Measurements from ENCODE around the gene GLIPR1L1.
A peak's percentile ranks its signal among the peaks of the same experiment; 100 is the strongest.

The GLIPR1L1 gene, protein sequence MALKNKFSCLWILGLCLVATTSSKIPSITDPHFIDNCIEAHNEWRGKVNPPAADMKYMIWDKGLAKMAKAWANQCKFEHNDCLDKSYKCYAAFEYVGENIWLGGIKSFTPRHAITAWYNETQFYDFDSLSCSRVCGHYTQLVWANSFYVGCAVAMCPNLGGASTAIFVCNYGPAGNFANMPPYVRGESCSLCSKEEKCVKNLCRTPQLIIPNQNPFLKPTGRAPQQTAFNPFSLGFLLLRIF

DNA sequence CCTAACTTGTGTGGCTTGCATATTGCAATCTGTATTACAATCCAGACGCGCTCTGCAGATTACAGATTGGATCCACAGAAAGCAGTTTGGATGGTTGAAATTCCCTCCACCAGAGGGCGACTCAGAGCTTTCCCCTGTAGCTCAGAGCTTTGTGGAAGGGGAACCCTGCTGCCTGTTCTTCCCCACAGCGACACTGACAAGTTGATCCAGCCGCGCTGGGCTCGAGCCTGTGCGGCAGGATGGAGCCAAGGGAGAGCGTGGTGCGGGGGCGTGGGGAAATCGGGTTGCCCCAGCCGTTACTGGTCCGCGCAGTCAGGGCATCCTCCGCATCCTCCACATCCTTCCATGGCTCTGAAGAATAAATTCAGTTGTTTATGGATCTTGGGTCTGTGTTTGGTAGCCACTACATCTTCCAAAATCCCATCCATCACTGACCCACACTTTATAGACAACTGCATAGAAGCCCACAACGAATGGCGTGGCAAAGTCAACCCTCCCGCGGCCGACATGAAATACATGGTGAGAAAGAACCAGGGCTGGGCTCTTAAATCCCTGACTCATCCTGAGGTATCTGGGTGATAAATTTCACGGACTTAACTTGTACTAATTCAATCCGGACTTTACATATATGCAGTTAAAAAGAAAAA lies at the start of gene GLIPR1L1:
TSS of gene GLIPR1L1 (plus strand) at position 287 of the 647 bp plus-strand sequence. CDS start at position 346, 59 bp downstream.
- peak within 1 kb of the TSS in 1 of 21 experiments; percentile 26 for H3K27ac ChIP-seq
- H3K4me3 ChIP-seq, result peak within 1 kb of the TSS in 4 of 7 experiments; percentile 12 to 23 (median 19)

DNA sequence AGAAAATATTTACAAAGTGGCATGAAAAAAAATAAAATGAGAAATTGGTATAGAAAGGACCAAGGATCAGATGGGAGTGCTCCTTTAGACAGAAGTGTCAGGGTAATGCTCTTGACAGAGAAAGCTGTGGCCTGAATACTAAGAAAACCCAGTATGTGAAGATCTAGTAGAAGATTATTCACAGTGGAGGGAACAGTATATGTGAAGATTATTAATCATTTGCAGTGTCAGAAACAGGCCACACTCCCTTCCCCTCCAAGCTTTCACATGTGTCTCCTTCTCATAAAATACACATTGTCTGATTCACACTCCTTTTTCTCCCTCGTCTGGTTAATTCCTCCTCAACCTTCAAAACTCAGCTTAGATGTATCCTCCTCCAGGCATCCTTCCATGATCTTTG lies 45.6 kb upstream of the GLIPR1L1 start:
- Histone ChIP-seq H3K27ac (no peak overlapping the region), H3K4me3 (no peak overlapping the region)

DNA sequence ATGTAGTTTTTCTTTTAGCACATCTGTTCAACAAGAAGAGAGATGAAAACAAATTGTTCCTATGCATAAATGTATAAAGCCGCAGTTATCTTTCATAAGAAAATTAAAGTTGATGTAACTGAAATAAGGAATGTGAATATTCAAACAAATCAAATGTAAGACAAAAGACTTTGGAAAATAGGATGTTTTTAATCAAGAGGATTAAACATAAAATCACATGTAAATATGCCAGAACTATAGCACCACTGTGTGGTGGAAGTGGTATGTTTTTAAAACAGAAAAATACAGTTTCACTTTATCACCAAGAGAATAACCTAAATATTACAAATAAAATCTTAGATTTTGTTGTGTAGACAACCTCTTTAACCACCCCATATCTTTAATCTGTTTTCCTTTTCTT lies 44.7 kb upstream of the GLIPR1L1 start:
- no peak overlapping the region for H3K4me3 ChIP-seq
- H3K27ac ChIP-seq, result no peak overlapping the region

DNA sequence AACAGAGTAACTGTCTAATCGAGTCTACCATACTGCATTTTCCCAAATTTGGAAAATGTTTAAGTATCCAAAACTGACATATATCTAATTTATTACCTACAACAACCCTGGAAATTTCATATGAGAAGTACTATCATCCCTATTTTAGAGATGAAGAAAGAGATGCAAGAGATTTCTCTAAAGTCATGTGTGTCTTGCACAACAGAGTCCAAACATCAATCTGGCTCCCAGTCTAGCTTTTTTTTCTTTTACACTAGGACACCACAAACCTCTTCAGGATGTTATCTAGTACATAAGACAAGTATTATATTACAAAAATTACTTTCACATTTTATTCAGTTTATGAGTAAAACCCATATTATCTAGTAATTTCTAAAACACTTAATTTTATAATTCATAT lies 43.5 kb upstream of the GLIPR1L1 start:
- H3K4me3 ChIP-seq, result no peak overlapping the region
- H3K27ac ChIP-seq, result no peak overlapping the region

DNA sequence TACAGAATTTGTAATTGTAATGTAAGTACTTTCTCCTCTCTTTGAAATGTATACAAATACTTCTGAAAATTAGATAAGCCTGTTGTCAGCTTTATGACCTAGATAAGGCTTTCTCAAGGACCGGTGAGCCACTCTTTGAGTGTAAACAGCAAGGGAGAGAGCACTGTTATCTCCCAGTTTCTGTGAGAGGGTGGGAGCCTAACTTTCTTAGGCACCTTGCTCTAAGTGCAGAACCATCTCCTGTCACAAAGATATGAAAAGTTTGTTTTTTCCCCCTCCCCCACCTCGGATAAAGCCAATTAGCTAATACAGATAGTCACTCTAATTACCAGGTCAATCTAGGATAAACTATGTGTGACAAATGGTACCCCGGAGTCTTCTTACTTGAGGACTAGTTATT lies 40.1 kb upstream of the GLIPR1L1 start:
- Histone ChIP-seq H3K4me3 (no peak overlapping the region), H3K27ac (no peak overlapping the region)

DNA sequence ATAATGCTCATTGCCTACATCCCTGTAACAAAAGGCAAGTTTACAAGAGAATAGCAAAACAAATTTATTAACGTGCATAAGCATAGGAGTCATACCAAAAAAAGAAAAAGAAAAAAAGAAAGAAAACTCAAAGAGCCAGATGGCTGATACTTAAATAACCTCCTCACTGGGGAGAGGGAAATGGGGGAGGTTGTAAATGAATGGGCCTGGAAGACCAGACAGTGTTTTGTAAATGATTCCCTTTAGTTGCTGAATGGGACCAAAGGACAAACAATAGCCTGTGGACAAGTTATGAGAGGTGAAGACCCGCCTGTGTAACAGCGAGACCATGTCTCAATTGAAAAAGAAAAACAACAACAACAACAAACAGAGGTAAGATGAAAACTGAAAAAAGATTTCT lies 39.7 kb upstream of the GLIPR1L1 start:
- Histone ChIP-seq H3K27ac (no peak overlapping the region), H3K4me3 (no peak overlapping the region)

DNA sequence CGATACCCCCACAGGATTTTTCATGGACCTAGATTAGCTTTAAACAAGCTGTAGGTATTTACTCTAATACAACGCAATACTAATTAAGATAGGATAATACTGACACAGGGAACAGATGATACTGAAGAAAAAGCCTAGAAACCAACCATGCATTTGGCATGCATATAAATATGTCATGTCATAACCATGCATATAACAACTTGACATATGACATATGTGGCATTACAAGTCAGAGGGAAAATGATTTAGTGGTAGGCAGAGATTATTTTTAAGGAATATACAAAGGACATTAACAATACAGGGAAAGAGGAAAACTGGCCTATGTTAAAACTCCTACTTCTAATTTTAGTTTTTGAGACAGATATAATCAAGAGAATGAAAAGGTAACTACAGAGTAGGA lies 32.2 kb upstream of the GLIPR1L1 start:
- H3K27ac ChIP-seq, result no peak overlapping the region
- H3K4me3 ChIP-seq, result no peak overlapping the region

DNA sequence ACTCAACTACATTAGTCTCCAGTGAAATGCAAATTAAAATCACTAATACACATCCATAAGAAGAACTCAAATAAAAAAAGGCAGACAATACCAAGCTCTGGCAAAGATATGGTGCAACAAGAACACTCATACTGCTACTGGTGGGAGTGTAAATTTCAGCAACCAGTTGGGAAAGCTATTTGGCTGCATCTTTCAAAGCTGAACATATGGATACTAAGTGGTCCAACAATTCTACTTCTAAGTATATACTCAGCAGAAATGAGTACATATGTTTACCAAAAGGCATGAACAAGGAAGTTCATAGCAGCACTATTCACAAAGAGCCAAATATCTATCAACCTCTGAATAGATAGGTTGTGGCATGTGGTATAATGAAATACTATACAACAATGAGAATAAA lies 31.7 kb upstream of the GLIPR1L1 start:
- Histone ChIP-seq H3K4me3 (no peak overlapping the region), H3K27ac (no peak overlapping the region)

DNA sequence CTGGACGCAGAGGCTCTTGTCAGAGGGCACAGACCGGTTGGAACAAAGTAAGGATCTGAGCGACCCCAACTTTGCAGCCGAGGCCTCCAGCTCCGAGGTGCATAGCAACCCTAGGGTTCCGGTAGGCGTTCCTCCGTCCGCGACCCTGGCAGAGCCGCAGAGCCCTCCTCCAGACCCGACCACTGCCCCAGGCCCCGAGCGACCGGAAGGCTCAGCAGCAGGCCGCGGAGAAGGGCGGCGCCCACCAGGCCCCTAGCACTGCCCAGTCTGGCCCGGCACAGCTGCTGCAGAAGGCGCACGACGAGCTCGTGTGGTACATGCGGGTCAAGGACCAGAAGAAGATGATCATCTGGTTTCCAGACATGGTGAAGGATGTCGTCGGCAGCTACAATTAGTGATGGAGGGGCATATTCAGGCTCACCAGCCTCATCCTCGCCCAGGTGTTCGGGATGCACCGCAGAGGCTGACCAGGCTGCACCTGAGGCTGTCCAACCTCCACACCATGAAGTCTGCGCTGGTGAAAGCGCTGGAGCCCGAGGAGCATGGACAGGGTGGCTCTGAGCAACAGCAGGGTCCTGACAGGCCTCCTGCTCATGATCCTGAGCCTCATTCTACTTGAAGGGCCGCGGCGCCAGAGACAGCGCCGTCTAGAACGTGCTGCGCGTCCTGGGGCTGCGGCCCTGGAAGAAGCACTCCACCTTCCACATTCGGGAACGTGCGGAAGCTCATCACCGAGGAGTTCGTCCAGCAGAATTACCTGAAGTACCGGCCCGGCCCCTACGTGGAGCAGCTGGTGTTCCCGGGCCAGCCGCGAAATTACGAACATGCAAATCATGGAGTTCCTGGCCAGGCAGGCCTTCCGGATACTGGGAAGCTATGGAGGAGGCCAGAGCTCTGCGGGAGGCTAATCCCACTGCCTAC lies 28.8 kb upstream of the GLIPR1L1 start:
- H3K27ac ChIP-seq, result no peak overlapping the region
- no peak overlapping the region for H3K4me3 ChIP-seq

DNA sequence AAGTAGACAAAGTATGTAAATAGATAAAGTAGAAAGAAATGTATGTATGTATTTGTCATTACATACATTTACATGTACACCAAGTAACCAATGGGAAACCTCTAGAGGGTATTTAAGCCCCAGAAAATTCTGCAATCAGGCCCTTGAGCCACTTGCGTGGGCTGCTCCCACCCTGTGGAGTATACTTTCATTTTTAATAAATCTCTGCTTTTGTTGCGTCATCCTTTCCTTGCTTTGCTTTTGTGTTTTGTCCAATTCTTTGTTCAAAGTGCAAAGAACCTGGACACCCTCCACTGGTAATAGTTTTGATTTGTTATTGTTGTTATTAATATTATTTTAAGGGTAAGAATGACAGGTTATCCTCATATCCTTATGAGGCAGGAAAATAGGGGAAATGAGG lies 26.2 kb upstream of the GLIPR1L1 start:
- Histone ChIP-seq H3K4me3 (no peak overlapping the region), H3K27ac (no peak overlapping the region)

DNA sequence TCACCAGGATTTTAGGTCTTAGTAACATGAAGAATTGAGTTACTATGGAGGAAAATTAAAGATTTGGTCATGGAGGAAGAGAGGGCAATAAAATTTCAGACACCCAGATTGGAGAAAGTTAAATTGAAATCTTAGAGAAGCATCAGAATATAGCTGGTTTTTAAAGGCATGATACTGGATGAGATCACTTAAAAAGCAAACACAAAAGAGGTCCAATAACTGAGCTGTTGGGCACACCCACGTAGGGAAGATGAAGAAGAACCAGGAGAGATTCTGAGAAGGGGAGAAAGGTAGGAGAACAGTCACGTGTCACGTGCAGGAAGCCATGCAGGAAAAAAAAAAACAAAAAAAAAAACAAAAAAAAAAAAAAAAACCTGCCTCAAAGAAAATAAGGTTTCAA lies 23.1 kb upstream of the GLIPR1L1 start:
- Histone ChIP-seq H3K4me3 (no peak overlapping the region), H3K27ac (no peak overlapping the region)

DNA sequence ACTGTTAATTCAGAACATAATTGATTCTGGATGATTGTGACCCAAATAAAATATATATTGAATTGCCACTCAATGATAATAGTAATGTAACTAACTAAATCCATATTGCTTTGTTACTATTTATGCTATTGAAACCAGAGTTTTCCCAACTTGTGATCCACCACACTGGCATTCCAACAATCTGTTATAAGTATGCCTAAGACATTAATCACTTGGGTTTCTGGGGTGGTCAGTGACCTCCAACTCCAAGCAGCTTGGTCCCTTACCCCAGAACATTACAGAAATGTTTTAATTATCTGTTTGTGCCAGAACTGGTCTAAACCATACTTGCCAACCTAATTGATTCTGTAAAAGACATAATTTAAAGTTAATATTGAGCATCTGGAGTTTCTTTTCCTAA lies 19.0 kb upstream of the GLIPR1L1 start:
- Histone ChIP-seq H3K4me3 (no peak overlapping the region), H3K27ac (no peak overlapping the region)

DNA sequence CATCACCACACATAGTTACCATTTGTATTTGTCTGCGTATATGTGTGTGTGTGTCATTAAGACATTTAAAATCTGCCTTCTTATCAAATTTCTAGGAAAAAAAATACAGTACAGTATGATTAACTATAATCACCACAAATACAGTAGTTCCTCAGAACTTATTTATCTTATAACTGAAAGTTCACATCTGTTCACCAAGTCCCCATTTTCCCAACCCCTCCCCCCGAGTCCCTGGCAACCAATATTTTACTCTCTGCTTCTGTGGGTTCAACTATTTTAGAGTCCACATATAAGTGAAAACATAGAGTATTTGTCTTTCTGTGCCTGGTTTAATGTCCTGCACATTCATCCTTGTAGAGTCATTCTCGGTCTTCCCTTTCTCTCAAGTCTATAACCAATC lies 16.7 kb upstream of the GLIPR1L1 start:
- H3K27ac ChIP-seq, result no peak overlapping the region
- no peak overlapping the region for H3K4me3 ChIP-seq

DNA sequence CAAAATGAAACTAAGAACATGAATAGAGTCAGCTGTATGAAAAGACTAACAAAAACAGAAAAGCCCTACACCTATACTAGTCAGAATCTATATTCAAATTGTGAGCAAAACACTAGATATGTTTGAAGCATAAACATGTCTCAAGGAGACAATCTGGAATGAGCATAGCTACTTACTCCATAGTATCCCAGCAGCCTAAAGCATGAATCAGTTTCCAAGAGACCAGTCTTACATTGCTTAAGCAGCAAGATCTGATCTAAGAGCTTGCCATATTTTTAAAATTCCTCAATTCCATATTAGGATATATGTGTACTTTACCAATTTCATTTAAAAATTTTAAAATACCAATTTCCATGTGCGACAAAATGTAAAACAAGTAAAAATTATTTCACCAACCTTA lies 12.0 kb upstream of the GLIPR1L1 start:
- Histone ChIP-seq H3K27ac (no peak overlapping the region), H3K4me3 (no peak overlapping the region)

DNA sequence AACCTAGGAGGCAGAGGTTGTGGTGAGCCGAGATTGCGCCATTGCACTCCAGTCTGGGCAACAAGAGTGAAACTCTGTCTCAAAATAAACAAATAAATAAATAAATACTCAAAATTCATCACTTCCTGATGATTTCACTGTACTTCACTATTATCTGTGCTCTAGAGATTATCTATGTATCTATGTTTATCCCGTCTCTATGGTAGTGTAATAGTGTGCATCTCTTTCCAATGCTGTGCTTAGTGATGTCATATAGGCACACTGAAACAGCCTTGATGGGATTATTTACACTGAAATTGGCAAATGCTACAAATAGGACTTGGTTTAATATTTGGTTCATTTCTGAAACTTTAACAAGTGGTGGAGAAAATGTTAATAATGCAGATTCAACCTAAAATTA lies 10.8 kb upstream of the GLIPR1L1 start:
- Histone ChIP-seq H3K27ac (no peak overlapping the region), H3K4me3 (no peak overlapping the region)

DNA sequence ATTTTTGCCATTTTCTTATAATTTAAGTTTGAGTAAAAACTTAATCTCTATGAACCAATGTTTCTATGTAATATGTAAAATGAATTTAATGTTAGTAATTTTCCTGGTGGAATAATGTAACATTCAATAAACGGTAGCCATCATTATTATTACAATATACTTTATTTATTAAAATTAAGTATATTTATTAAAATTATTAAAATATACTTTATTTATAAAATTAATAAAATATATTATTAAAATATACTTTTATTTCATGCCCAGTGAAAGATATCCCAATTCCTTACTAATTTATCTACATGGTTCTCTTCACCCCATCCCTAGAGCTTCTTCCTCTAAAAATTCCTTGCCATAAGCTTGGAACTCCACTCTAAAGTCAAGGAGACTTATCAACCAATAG lies 6.8 kb upstream of the GLIPR1L1 start:
- Histone ChIP-seq H3K27ac (no peak overlapping the region), H3K4me3 (no peak overlapping the region)

DNA sequence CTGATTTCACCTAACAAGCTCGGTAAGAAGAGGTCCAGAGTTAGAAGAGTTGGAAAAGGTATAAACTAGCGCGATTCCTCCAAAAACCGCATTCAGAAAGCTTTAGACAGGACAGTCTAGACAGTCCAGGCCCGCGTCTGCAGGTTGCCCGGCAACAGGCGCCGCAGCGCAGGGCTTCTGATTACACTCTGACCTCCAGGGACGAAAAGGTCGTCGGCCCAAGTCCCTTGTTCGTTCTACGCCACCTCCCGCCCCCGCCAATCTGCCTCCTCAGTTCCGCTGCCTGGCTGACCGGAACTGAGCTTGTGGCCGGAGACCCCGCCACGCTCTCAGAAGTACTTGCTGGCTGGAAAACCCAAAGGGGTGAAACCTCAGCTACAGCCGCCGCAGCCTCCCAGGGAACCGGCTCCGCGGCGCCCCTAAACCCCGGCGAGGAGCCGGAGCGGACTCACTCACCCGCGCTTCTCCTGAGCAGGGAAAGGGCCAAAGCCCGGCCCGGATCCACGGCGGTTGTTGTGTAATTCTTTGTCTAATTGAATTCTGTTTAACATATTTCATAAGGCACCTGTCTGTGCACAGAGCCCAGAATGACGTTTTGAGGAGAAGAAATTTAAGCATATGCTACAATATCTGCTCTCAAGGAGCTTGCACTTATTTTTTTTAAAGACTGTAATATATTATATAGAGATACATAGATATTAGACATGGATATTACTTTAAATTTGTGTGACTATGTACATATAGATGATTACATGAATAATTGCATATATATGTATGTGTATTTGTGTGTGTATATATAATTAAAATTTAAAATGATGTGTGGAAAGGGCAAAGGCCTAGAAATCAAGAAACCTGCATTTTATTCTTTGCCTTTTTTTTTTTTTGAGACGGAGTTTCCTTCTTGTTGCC lies 4.3 kb upstream of the GLIPR1L1 start, which contains the start of gene CAPS2:
TSS of gene CAPS2 (minus strand) at position 407 of the 909 bp plus-strand sequence. CDS start 3,826 bp downstream, outside the sequence.
- Histone ChIP-seq H3K27ac (peak within 1 kb of the TSS in 12 of 21 experiments; percentile 7 to 72 (median 38)), H3K4me3 (peak within 1 kb of the TSS; percentile 36 to 62 (median 42))

DNA sequence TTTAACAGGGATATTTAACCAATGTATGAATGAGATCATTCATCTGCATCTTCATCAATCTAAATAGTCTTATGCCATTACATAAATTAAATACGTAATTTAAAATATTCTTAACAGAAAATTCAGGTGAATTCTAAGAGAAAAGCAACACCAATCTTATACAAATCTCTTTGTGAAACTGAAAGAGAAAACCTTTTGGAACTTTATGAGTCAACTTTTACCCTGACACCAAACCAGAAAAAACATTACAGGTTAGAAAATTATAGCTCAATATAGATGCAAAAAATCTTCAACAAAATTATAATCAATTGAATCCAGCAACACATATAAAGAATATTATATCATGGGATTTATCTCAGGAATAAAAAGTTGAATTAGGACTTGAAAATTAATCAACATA lies 3.4 kb downstream of the GLIPR1L1 start:
- no peak overlapping the region for H3K27ac ChIP-seq
- no peak overlapping the region for H3K4me3 ChIP-seq

DNA sequence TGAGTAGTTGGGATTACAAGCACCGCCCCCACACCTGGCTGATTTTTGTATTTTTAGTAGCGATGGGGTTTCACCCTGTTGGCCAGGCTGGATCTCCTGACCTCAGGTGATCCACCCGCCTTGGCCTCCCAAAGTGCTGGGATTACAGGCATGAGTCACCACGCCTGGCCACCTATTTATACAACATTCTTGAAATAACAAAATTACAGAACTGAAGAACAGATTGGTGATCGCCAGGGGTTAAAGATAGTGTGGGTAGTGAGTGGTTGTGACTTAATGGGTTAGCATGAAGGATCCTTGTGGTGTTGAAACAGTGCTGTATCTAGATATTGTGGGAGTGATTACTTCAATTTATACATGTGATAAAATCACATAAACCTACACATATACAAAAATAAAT lies 7.4 kb downstream of the GLIPR1L1 start:
- Histone ChIP-seq H3K4me3 (no peak overlapping the region), H3K27ac (no peak overlapping the region)

DNA sequence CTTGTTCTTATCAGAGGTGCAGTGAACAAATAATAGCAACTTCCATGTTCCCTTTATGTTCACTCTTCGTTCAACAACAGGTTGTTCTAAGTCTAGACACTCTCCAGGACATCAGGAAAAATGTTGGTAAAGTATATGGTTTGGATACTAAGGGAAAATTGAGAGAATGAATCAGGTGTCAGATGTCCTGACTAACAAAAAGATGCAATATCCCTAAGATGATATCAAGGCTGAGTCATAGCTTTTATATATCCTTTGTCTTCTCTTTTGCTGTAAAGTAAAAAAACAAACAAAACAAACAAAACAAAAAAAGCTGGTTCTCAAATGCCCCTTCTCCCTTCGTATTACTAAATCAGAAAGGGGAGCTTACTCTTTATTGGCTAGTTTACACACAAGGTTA lies 11.1 kb downstream of the GLIPR1L1 start:
- H3K27ac ChIP-seq, result no peak overlapping the region
- no peak overlapping the region for H3K4me3 ChIP-seq

Measured in skin epidermis (tissue), 12 donors.